Activated T-cell treated with anti-CD3 and anti-CD28 coated beads, Interleukin-2, amount 50 U/mL, for 1 hour (primary cell): Measurements from ENCODE around the gene ETFDH.
"Not testable (repeated sequence)": the region's sequence is repeated elsewhere in the genome, so short reads cannot be mapped to it uniquely, and the experiment has no call there.

Source experiments
- DNase-seq: peaks from one replicate; pipeline ENCODE4 v3.0.0-alpha.2; 2020

ETFDH gene

DNA sequence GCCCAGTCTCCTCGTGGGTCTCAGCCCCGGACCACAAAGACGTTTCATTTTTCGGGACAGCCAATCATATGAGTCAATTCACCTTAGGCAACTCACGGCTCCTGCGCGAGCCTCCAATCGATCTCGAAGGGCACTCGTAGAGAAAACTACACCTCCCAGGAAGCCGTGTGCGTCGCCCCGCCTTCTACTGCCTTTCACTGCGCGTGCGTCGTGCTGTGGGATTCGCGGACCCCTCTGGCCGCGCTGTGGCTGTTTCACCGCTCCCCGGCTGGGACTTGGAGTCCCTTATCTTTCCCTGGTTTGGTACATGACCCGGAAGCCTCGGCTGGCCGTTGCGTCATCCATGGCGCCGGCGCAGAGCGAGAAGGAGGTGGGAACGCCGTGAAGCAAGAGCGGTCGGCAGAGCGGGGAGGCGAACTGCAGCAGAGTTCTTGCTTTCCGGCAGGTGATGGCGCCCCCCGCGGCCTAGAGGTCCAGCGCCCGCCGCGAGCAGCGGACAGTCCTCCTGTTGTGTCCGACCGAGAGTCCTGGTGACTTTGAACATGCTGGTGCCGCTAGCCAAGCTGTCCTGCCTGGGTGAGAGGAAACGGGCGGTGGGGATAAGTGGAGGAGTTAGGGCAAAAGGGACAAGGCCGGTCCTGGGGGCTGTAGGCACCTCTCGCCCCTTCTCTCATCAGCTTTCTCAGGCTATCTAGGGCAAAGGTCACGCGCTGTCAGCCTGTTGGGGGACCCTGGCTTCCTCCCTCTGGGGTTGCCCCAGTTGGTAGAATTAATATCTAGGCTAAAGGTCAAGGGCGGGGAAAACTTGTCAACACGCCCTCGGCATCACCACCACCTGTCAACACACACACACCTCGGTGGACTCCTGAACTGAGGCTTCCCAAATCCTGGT lies at the start of gene ETFDH:
ETFDH (plus strand) TSS at position 382 of the 892 bp plus-strand sequence; CDS start at position 543, 161 bp downstream.
- peak; percentile 97 for DNase-seq

GRCh38 chr4:158624889-158625478 lies 47.1 kb upstream of the ETFDH start:
- no peak for DNase-seq

- DNase-seq = no peak
Measured at GRCh38 chr4:158625544-158625943, 46.6 kb upstream of the ETFDH start.

GRCh38 chr4:158630893-158631292 lies 41.2 kb upstream of the ETFDH start:
- no peak for DNase-seq

- no peak for DNase-seq
Measured at GRCh38 chr4:158636619-158637018, 35.5 kb upstream of the ETFDH start.

- no peak for DNase-seq
Measured at GRCh38 chr4:158644356-158644755, 27.7 kb upstream of the ETFDH start.

GRCh38 chr4:158644760-158645159 lies 27.3 kb upstream of the ETFDH start:
- no peak for DNase-seq

DNA sequence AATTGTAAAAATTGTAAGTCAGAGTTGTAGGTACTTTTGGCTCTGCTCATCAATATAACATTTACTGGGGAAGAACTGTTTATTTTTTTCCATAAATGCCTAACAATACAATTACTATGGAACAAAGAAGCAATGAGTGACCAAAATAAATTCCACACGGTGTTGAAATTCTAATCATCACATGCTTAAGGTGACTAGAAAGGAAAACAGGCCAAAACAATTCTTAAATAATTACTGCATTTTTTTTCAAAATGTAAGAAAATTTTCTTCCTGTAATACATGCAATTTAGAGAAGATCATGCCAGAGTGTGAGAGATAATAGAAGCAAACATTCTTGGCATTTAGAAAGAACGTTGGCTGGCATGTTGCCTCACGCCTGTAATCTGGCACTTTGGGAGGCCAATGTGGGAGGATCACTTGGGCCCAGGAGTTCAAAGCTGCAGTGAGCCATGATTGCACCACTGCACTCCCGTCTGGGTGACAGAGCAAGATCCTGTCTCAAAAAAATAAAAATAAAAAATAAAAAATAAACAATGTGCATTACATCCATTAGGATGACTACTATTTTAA lies 22.9 kb upstream of the ETFDH start:
- DNase-seq = no peak

DNA sequence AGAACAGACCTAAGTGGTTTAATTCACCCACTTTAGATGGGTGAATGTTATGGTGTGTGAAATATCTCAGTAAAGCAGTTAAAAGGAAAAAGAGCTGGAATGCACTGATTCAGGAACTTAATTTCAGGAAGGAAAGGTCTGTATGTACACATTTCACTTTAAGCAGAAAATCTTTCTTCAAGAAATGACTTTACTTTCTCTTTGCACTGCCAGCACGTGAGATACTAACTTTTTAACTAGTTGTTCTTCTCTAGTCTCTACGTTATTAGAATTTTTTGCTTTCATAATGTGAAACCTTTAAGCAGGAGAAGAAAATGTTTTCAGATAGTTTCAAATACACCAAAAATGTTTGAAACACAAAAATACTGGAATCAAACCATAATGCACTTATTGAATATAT lies 19.2 kb upstream of the ETFDH start:
- no peak for DNase-seq

GRCh38 chr4:158656439-158656838 lies 15.7 kb upstream of the ETFDH start:
- no peak for DNase-seq

- no peak for DNase-seq
Measured at GRCh38 chr4:158657291-158657690, 14.8 kb upstream of the ETFDH start.

GRCh38 chr4:158663255-158663654 lies 8.8 kb upstream of the ETFDH start:
- not testable (repeated sequence) for DNase-seq

DNA sequence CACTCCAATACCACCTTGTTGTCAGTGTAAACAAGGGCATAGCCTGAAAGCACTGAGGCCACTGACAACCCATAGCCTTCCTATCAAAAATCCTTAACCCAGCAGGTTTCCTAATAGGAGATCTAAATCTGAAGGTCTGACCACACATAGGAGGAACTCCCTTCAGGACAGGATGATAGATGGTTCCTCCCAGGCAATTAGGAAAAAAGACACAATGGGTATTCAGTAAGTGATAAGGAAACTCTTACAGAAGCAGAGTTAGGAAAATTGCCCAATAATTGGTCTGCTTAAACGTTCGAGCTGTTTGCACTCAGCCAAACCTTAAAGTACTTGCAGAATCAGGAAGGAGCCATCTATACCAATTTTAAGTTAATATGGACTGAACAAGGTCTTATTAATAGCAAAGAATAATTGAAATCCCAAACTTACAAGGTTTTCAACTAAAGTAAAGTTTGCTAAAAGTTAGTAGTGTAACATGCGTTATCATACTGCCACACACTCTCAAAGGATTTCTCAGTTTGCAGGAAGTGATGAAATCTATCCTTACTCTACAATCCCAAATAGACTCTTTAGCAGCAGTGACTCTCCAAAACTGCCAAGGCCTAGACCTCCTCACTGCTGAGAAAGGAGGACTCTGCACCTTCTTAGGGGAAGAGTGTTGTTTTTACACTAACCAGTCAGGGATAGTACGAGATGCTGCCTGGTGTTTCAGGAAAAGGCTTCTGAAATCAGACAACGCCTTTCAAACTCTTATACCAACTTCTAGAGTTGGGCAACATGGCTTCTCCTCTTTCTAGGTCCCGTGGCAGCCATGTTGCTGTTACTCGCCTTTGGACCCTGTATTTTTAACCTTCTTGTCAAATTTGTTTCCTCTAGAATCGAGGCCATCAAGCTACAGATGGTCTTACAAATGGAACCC lies 8.1 kb upstream of the ETFDH start:
- not testable (repeated sequence) for DNase-seq

DNA sequence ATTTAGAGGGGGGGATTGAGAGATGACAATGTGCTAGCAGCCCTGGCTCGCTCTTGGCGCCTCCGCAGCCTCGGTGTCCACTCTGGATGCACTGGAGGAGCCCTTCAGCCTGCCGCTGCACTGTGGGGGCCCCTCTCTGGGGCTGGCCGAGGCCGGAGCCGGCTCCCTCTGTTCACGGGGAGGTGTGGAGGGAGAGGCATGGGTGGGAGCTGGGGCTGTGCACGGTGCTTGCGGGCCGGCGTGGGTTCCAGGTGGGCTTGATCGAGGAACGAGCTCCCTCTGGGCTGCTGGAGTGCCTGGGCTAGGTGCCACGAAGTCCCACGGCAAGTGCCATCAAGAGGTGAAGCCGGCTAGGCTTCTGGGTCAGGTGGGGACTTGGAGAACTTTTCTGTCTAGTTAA lies 7.3 kb upstream of the ETFDH start:
- no peak for DNase-seq

GRCh38 chr4:158666892-158667291 lies 5.2 kb upstream of the ETFDH start:
- DNase-seq = no peak

DNA sequence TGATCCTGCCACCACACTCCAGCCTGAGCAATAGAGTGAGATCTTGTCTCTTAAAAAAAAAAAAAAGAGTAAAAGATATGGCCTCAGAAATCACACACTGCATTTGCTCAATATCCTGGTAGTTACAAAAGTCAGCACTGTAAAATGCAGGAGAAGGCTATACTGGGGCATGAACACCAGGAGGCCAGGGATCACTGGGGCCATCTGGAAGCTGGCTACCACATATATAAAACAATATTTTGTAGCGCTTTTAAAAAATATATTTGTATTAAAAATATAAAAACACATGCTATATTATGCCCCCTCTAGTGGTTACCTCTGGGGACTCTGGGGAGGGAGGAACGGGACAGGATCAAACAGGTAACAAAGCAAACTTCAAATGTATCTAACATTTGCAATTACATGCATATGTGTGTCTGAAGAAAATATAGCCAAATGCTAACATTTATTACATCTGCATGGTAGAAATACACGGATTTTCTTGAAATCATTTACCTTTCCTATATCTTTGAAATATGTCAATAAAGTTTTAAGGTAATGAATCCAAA lies 4.4 kb upstream of the ETFDH start:
- DNase-seq = no peak

GRCh38 chr4:158669310-158669709 lies 2.8 kb upstream of the ETFDH start:
- DNase-seq = no peak

DNA sequence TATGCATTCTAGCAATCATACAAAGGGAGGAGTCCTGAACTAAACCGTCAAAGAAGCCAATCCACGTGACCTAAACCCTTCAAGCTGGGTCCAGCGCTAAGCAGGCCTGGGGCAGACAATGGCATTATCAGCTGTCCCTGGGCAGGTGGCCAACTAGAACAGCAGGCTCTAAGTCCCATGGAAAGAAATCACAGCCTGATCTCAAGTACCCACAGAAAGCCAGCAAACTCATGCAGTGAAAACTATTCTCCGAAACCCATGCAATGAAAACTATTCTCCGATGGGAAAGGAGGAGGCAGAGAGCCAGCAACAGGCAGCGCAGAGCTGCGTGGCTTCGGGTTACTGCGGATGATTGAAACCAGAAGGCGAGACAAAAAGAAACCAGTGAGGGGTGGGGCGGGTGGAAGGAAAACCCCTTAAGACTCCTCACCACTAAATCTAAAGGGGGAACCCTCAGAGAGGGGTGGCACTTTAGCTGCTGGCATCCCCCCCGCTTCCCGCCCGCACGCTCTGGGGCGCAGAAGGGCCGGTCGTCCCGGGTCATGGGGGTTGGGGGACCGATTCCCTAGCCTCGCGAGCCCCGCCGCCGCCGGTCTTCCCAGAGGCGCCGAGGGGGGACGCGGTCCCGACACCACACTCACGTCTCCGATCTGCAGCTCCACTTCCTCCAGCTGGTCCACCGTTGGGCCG lies 976 bp upstream of the ETFDH start:
- no peak for DNase-seq

GRCh38 chr4:158671665-158671914 lies 506 bp upstream of the ETFDH start, which contains the start of gene C4orf46:
Gene C4orf46, minus strand, starts transcription at chr4:158671887. Its CDS starts 86 bp downstream, at chr4:158671801.
- no peak for DNase-seq

DNA sequence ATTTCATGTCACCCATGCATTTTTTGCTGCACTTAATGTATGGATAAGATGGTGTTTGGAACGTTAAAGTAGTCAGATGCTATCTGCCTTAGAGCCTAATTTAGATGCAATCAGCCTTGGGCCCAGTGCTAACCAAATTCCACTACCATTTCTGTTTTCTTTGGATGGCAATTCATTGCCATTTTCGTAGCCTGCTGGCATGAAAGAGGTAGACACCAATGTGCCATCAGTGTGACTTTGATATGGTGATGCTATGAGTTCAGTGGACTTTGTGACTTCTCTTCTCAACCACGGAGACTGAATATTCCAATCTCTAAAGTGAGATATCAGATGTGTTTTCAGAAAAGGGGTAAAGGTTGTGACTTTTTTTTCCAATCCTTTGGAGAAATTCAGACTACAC lies 1.5 kb downstream of the ETFDH start:
- no peak for DNase-seq

DNA sequence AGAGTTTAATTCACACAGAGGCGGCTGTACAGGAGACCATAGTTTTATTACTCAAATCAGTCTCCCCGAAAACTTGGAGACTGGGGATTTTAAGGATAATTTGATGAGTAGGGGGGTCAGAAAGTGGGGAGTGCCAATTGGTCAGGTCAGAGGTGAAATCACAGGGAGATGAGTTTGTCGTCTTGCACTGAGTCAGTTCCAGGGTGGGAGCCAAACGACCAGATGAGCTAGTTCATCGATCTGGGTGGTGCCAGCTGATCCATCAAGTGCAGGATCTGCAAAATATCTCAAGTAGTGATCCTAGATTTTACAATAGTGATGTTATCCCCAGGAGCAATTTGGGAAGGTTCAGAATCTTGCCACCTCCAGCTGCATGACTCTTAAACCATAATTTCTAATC lies 4.0 kb downstream of the ETFDH start:
- no peak for DNase-seq

- DNase-seq = no peak
Measured at GRCh38 chr4:158678767-158679166, 6.7 kb downstream of the ETFDH start.
